ENCODE measurements around the gene F2R.
"Not testable (repeated sequence)": the region's sequence is repeated elsewhere in the genome, so short reads cannot be mapped to it uniquely, and the experiment has no call there.

Gene F2R

DNA sequence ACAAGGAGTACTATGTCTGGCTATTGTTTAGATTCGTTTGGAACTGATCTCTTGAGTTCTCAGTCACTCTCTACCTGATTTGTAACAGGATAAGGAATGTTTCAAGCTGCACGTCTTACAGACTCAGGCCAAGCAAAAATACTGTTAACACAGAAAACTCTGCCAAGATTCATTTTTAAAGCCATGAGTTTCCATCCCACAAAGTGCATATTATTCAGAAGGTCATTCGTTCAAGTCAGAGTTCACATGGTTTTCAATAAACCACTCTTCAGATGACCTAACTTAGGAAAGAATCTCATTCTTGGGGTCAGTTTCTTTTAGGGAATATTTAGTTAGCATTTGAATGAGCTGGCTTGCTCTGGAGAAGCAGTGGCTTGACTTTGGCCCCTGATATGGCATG lies 49.3 kb downstream of the F2R start:
- no peaks in the 10 kb centered on the region for H4K20me1 ChIP-seq (ENCODE audit: insufficient read depth, low read length)

DNA sequence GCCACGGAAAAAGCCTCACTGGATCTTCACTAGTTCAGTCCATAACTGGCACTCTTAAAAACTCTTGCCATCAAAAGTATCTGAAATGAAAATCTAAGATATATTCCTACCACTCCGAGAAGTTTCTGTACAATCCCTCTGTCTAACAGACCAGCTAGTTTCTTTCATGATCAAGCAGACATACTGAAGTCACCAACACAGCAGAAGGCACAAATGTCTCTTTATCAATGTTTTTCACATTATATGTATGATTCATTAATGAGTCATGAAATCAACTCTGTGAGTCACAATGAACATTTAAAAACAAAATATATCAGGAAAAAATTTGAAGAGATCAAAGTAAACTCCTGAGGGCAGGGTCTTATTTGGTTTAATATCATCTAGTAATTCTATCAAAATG lies 50.8 kb downstream of the F2R start:
- Histone ChIP-seq H3K4me2 (ENCODE audit: low read length) (no peak overlapping the region), H2AFZ (ENCODE audit: low read depth, low read length) (no peak overlapping the region), H3K9ac (ENCODE audit: low read length) (no peak overlapping the region), H3K4me1 (ENCODE audit: low read length) (peaks cover 7% of the 10 kb centered on the region; the same call in 1 of the 2 replicates), H3K9me3 (ENCODE audit: insufficient read depth, low read length) (no peaks in the 10 kb centered on the region), H3K79me2 (ENCODE audit: low read length) (no peaks in the 10 kb centered on the region), H3K27me3 (ENCODE audit: low read depth, low read length) (no peaks in the 10 kb centered on the region), H4K20me1 (ENCODE audit: insufficient read depth, low read length) (no peaks in the 10 kb centered on the region), H3K27ac (ENCODE audit: low read length) (no peak overlapping the region), H3K4me3 (ENCODE audit: low read length) (no peak overlapping the region), H3K36me3 (replicated peaks; ENCODE audit: low read depth, low read length) (no peaks in the 10 kb centered on the region)
- TF ChIP-seq EZH2phosphoT487 (IDR thresholded peaks at IDR 0.05; ENCODE audit: low read depth) (no peak), CTCF (IDR thresholded peaks at IDR 0.05; ENCODE audit: low read depth, low read length) (no peak)

More for the DNA sequence above, 49.3 kb downstream of the F2R start:
- Histone ChIP-seq H3K36me3 (replicated peaks; ENCODE audit: low read depth, low read length) (no peaks in the 10 kb centered on the region), H3K9me3 (ENCODE audit: insufficient read depth, low read length) (no peaks in the 10 kb centered on the region), H3K4me3 (ENCODE audit: low read length) (no peak overlapping the region), H3K4me2 (ENCODE audit: low read length) (no peak overlapping the region), H3K27ac (ENCODE audit: low read length) (no peak overlapping the region), H3K9ac (ENCODE audit: low read length) (no peak overlapping the region), H3K4me1 (ENCODE audit: low read length) (no peaks in the 10 kb centered on the region), H3K27me3 (ENCODE audit: low read depth, low read length) (no peaks in the 10 kb centered on the region), H3K79me2 (ENCODE audit: low read length) (no peaks in the 10 kb centered on the region), H2AFZ (ENCODE audit: low read depth, low read length) (no peak overlapping the region)
- TF ChIP-seq EZH2phosphoT487 (IDR thresholded peaks at IDR 0.05; ENCODE audit: low read depth) (no peak), CTCF (IDR thresholded peaks at IDR 0.05; ENCODE audit: low read depth, low read length) (no peak)

GRCh38 chr5:76771041-76771440 lies 55.1 kb downstream of the F2R start:
- not testable (repeated sequence) for H3K4me3 ChIP-seq (ENCODE audit: low read length); H3K79me2 ChIP-seq (ENCODE audit: low read length); H3K4me2 ChIP-seq (ENCODE audit: low read length); H3K9ac ChIP-seq (ENCODE audit: low read length); H3K36me3 ChIP-seq (replicated peaks; ENCODE audit: low read depth, low read length); H3K4me1 ChIP-seq (ENCODE audit: low read length); H3K27me3 ChIP-seq (ENCODE audit: low read depth, low read length); H4K20me1 ChIP-seq (ENCODE audit: insufficient read depth, low read length); H3K9me3 ChIP-seq (ENCODE audit: insufficient read depth, low read length); H2AFZ ChIP-seq (ENCODE audit: low read depth, low read length); H3K27ac ChIP-seq (ENCODE audit: low read length)

- Histone ChIP-seq H4K20me1 (ENCODE audit: insufficient read depth, low read length) (no peaks in the 10 kb centered on the region), H3K4me2 (ENCODE audit: low read length) (no peak overlapping the region), H2AFZ (ENCODE audit: low read depth, low read length) (no peak overlapping the region)
Observed at GRCh38 chr5:76771705-76772405, 55.9 kb downstream of the F2R start.

More at GRCh38 chr5:76771705-76772405, 55.9 kb downstream of the F2R start:
- Histone ChIP-seq H3K27me3 (ENCODE audit: low read depth, low read length) (no peaks in the 10 kb centered on the region), H3K36me3 (replicated peaks; ENCODE audit: low read depth, low read length) (no peaks in the 10 kb centered on the region), H3K79me2 (ENCODE audit: low read length) (no peaks in the 10 kb centered on the region), H3K9ac (ENCODE audit: low read length) (no peak overlapping the region), H3K9me3 (ENCODE audit: insufficient read depth, low read length) (no peaks in the 10 kb centered on the region), H3K4me3 (ENCODE audit: low read length) (no peak overlapping the region), H3K27ac (ENCODE audit: low read length) (no peak overlapping the region), H3K4me1 (ENCODE audit: low read length) (peaks cover 7% of the 10 kb centered on the region; the same call in 1 of the 2 replicates)
- TF ChIP-seq CTCF (IDR thresholded peaks at IDR 0.05; ENCODE audit: low read depth, low read length): no peak
- TF ChIP-seq EZH2phosphoT487 (IDR thresholded peaks at IDR 0.05; ENCODE audit: low read depth): no peak

Measured in OCI-LY3 (cell line).